ELF-1 (cell line): Measurements from ENCODE around the gene RASA4B.
"Not testable (repeated sequence)": the region's sequence is repeated elsewhere in the genome, so short reads cannot be mapped to it uniquely, and the experiment has no call there.

Experiments used
- DNase-seq: peaks from one replicate; pipeline ENCODE4 v3.0.0-alpha.2; 2016; ENCODE audit warnings: low read depth, low spot score

RASA4B gene

GRCh38 chr7:102511860-102512522, 5.6 kb downstream of the RASA4B start:
- not testable (repeated sequence) for DNase-seq

GRCh38 chr7:102510575-102510974, 7.0 kb downstream of the RASA4B start:
- not testable (repeated sequence) for DNase-seq

GRCh38 chr7:102507410-102508088, 10.0 kb downstream of the RASA4B start:
- not testable (repeated sequence) for DNase-seq

- DNase-seq, result not testable (repeated sequence)
Observed at GRCh38 chr7:102505298-102506185, 12.0 kb downstream of the RASA4B start.

GRCh38 chr7:102503141-102503540, 14.4 kb downstream of the RASA4B start:
- not testable (repeated sequence) for DNase-seq

GRCh38 chr7:102498321-102498720, 19.3 kb downstream of the RASA4B start:
- not testable (repeated sequence) for DNase-seq

- not testable (repeated sequence) for DNase-seq
Observed at GRCh38 chr7:102497308-102497707, 20.3 kb downstream of the RASA4B start.

GRCh38 chr7:102496861-102497260, 20.7 kb downstream of the RASA4B start:
- not testable (repeated sequence) for DNase-seq

GRCh38 chr7:102494473-102495149, 23.0 kb downstream of the RASA4B start:
- DNase-seq, result not testable (repeated sequence)

- not testable (repeated sequence) for DNase-seq
Observed at GRCh38 chr7:102494026-102494425, 23.6 kb downstream of the RASA4B start.

GRCh38 chr7:102493220-102493935, 24.2 kb downstream of the RASA4B start:
- DNase-seq, result not testable (repeated sequence)

GRCh38 chr7:102490529-102491075, 27.0 kb downstream of the RASA4B start:
- not testable (repeated sequence) for DNase-seq

- not testable (repeated sequence) for DNase-seq
Observed at GRCh38 chr7:102484317-102484716, 33.3 kb downstream of the RASA4B start.

- DNase-seq, result not testable (repeated sequence)
Observed at GRCh38 chr7:102481962-102482361, 35.6 kb downstream of the RASA4B start.

- DNase-seq, result not testable (repeated sequence)
Observed at GRCh38 chr7:102479982-102480637, 37.5 kb downstream of the RASA4B start.

GRCh38 chr7:102479209-102479584, 38.4 kb downstream of the RASA4B start:
- DNase-seq, result not testable (repeated sequence)

- peak; percentile 75 for DNase-seq
Observed at GRCh38 chr7:102478314-102479208, 39.0 kb downstream of the RASA4B start, which contains the start of gene POLR2J. Gene POLR2J, minus strand, starts transcription at chr7:102478922. Its CDS starts 62 bp downstream, at chr7:102478860.

GRCh38 chr7:102474736-102475435, 42.7 kb downstream of the RASA4B start:
- DNase-seq, result not testable (repeated sequence)
